H54 (cell line): ENCODE measurements around the gene COL8A2.

Experiments used
- DNase-seq: peaks from one replicate; pipeline ENCODE4 v3.0.0; 2011; ENCODE audit warnings: low spot score, mixed read lengths; ENCODE audit not compliant: insufficient read length
- FAIRE-seq: peaks from 3 replicates; lab custom pipeline; 2011; peaks lifted over from hg19 to GRCh38; lab: Jason Lieb, UNC
- POLR2A ChIP-seq: IDR thresholded peaks from 2 replicates; pipeline ENCODE4 v1.6.1; 2011; ENCODE audit warnings: low read depth, mild to moderate bottlenecking, low read length

COL8A2 gene

GRCh38 chr1:36135796-36136195, 10.8 kb upstream of the COL8A2 start:
- TF ChIP-seq POLR2A = no peak
- FAIRE-seq = no peak
- DNase-seq = no peak

GRCh38 chr1:36135330-36135667, 10.3 kb upstream of the COL8A2 start:
- FAIRE-seq = no peak
- TF ChIP-seq POLR2A = no peak

GRCh38 chr1:36134505-36135329, 9.7 kb upstream of the COL8A2 start:
- DNase-seq = peak; percentile 65
- TF ChIP-seq POLR2A = no peak
- FAIRE-seq = no peak

More at GRCh38 chr1:36135330-36135667, 10.3 kb upstream of the COL8A2 start:
- no peak for DNase-seq

- FAIRE-seq = no peak
- DNase-seq = no peak
- TF ChIP-seq POLR2A = no peak
Measured at GRCh38 chr1:36134031-36134430, 9.0 kb upstream of the COL8A2 start.

- TF ChIP-seq POLR2A = no peak; the same call in 1 of the 2 replicates
- DNase-seq (peak; percentile 94), FAIRE-seq (peak; percentile 76)
Measured at GRCh38 chr1:36133484-36133883, 8.5 kb upstream of the COL8A2 start.

- no peak for FAIRE-seq
- DNase-seq = no peak
- TF ChIP-seq POLR2A = no peak
Measured at GRCh38 chr1:36132029-36132428, 7.0 kb upstream of the COL8A2 start.

GRCh38 chr1:36128905-36129206, 3.8 kb upstream of the COL8A2 start:
- FAIRE-seq (no peak), DNase-seq (no peak)
- TF ChIP-seq POLR2A = no peak

- FAIRE-seq (no peak), DNase-seq (peak; percentile 90)
- TF ChIP-seq POLR2A = no peak
Measured at GRCh38 chr1:36128126-36128904, 3.3 kb upstream of the COL8A2 start.

GRCh38 chr1:36126797-36127500, 1.9 kb upstream of the COL8A2 start:
- no peak for DNase-seq
- no peak for TF ChIP-seq POLR2A
- FAIRE-seq = no peak

- no peak for FAIRE-seq
- no peak for DNase-seq
- no peak for TF ChIP-seq POLR2A
Measured at GRCh38 chr1:36126005-36126716, 1.1 kb upstream of the COL8A2 start.

- DNase-seq = no peak
- FAIRE-seq = no peak
- no peak for TF ChIP-seq POLR2A
Measured at GRCh38 chr1:36124404-36125128, 456 bp downstream of the COL8A2 start.

- no peak for FAIRE-seq
- no peak for DNase-seq
- TF ChIP-seq POLR2A = no peak
Measured at GRCh38 chr1:36123356-36123755, 1.7 kb downstream of the COL8A2 start.

GRCh38 chr1:36122062-36123030, 2.7 kb downstream of the COL8A2 start:
- DNase-seq = no peak
- FAIRE-seq = no peak
- no peak for TF ChIP-seq POLR2A
